ENCODE data around the gene KDF1. TPM values are rescaled to one million over a fixed set of nuclear protein-coding genes. Genes with fewer than 3 reads are reported as not detected.

KDF1 gene
- total and polyA plus RNA-seq, 2 of the 13 experiments (the other 11 are each of a cell fraction or from before 2014, with no cell fraction given), result 1.9 to 4.9 TPM

DNA sequence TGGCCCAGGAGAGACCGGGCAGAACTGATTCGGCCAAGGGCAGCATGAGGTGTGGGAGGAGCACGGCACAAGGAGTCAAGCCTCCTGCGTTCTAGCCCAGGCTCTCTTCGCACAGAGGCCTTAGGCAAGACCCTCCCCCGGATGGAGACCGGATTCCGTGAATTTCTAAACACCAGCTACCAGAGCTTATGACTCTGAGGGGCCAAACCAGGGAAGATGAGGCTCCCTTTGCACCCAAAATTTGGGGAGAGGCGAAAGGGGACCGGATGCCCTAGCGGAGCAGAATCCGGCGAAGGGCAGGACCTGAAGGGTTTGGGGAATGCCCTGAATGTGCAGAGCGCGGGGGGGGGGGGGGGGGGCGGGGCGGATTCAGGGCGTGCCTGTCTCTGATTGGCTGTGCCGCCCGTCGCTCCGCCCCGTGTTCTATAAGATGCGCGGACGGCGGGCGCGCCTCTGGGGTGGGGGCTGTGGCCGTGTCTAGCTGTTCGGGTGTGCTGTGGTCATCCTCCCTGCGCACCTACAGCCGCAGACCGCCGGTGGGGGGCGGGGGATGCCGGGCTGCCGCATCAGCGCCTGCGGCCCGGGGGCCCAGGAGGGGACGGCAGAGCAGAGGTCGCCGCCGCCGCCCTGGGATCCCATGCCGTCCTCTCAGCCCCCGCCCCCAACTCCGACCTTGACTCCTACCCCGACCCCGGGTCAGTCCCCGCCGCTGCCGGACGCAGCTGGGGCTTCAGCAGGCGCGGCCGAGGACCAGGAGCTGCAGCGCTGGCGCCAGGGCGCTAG is 33.2 kb upstream of the KDF1 start, which contains the start of gene TRNP1 (continued):
- TF ChIP-seq, protein P1, sequence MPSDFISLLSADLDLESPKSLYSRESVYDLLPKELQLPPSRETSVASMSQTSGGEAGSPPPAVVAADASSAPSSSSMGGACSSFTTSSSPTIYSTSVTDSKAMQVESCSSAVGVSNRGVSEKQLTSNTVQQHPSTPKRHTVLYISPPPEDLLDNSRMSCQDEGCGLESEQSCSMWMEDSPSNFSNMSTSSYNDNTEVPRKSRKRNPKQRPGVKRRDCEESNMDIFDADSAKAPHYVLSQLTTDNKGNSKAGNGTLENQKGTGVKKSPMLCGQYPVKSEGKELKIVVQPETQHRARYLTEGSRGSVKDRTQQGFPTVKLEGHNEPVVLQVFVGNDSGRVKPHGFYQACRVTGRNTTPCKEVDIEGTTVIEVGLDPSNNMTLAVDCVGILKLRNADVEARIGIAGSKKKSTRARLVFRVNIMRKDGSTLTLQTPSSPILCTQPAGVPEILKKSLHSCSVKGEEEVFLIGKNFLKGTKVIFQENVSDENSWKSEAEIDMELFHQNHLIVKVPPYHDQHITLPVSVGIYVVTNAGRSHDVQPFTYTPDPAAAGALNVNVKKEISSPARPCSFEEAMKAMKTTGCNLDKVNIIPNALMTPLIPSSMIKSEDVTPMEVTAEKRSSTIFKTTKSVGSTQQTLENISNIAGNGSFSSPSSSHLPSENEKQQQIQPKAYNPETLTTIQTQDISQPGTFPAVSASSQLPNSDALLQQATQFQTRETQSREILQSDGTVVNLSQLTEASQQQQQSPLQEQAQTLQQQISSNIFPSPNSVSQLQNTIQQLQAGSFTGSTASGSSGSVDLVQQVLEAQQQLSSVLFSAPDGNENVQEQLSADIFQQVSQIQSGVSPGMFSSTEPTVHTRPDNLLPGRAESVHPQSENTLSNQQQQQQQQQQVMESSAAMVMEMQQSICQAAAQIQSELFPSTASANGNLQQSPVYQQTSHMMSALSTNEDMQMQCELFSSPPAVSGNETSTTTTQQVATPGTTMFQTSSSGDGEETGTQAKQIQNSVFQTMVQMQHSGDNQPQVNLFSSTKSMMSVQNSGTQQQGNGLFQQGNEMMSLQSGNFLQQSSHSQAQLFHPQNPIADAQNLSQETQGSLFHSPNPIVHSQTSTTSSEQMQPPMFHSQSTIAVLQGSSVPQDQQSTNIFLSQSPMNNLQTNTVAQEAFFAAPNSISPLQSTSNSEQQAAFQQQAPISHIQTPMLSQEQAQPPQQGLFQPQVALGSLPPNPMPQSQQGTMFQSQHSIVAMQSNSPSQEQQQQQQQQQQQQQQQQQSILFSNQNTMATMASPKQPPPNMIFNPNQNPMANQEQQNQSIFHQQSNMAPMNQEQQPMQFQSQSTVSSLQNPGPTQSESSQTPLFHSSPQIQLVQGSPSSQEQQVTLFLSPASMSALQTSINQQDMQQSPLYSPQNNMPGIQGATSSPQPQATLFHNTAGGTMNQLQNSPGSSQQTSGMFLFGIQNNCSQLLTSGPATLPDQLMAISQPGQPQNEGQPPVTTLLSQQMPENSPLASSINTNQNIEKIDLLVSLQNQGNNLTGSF (CRISPR knock-in tag; IDR thresholded peaks at IDR 0.05), result 0 out of 2 replicates have a peak, but pooled peaks have one; percentile 54
- TF ChIP-seq SMAD9 (CRISPR knock-in tag; IDR thresholded peaks at IDR 0.05) (no peak), NFATC3 (CRISPR knock-in tag; IDR thresholded peaks at IDR 0.05) (no peak), ZNF468 (CRISPR knock-in tag; IDR thresholded peaks at IDR 0.05) (0 out of 2 replicates have a peak, but pooled peaks have one; percentile 37), KDM1A (CRISPR knock-in tag; IDR thresholded peaks at IDR 0.05) (0 out of 2 replicates have a peak, but pooled peaks have one; percentile 33), JDP2 (CRISPR knock-in tag; IDR thresholded peaks at IDR 0.05; ENCODE audit: borderline replicate concordance) (no peak), ZNF775 (CRISPR knock-in tag; IDR thresholded peaks at IDR 0.05; ENCODE audit: borderline replicate concordance) (no peak), TP53 (CRISPR knock-in tag; conservative IDR thresholded peaks at IDR 0.05) (peak; percentile 76; the same call in 1 of the 2 replicates), ZNF569 (CRISPR knock-in tag; IDR thresholded peaks at IDR 0.05; ENCODE audit: borderline replicate concordance) (no peak), NR2C2 (CRISPR knock-in tag; IDR thresholded peaks at IDR 0.05; ENCODE audit: borderline replicate concordance) (peak; percentile 81), TBX3 (IDR thresholded peaks at IDR 0.05; ENCODE audit: borderline replicate concordance) (no peak), CEBPG (CRISPR knock-in tag; IDR thresholded peaks at IDR 0.05) (peak; percentile 39; the same call in 1 of the 2 replicates), HOXD1 (CRISPR knock-in tag; IDR thresholded peaks at IDR 0.05) (peak; percentile 85), ARNT2 (CRISPR knock-in tag; IDR thresholded peaks at IDR 0.05; ENCODE audit: low read depth) (peak; percentile 79), ZFP37 (CRISPR knock-in tag; IDR thresholded peaks at IDR 0.05; ENCODE audit: borderline replicate concordance) (peak; percentile 60; the same call in 1 of the 2 replicates), ZNF724P (CRISPR knock-in tag; IDR thresholded peaks at IDR 0.05; ENCODE audit: borderline replicate concordance) (no peak; the same call in 1 of the 2 replicates), KAT2B (IDR thresholded peaks at IDR 0.05; ENCODE audit: borderline replicate concordance, low read depth, low read length) (no peak)
- TF ChIP-seq, protein P2, sequence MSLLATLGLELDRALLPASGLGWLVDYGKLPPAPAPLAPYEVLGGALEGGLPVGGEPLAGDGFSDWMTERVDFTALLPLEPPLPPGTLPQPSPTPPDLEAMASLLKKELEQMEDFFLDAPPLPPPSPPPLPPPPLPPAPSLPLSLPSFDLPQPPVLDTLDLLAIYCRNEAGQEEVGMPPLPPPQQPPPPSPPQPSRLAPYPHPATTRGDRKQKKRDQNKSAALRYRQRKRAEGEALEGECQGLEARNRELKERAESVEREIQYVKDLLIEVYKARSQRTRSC (CRISPR knock-in tag; IDR thresholded peaks at IDR 0.05; ENCODE audit: low read depth), result no peak
- TF ChIP-seq, protein P3, sequence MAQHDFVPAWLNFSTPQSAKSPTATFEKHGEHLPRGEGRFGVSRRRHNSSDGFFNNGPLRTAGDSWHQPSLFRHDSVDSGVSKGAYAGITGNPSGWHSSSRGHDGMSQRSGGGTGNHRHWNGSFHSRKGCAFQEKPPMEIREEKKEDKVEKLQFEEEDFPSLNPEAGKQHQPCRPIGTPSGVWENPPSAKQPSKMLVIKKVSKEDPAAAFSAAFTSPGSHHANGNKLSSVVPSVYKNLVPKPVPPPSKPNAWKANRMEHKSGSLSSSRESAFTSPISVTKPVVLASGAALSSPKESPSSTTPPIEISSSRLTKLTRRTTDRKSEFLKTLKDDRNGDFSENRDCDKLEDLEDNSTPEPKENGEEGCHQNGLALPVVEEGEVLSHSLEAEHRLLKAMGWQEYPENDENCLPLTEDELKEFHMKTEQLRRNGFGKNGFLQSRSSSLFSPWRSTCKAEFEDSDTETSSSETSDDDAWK (CRISPR knock-in tag; IDR thresholded peaks at IDR 0.05), result no peak
- TF ChIP-seq, protein P4, sequence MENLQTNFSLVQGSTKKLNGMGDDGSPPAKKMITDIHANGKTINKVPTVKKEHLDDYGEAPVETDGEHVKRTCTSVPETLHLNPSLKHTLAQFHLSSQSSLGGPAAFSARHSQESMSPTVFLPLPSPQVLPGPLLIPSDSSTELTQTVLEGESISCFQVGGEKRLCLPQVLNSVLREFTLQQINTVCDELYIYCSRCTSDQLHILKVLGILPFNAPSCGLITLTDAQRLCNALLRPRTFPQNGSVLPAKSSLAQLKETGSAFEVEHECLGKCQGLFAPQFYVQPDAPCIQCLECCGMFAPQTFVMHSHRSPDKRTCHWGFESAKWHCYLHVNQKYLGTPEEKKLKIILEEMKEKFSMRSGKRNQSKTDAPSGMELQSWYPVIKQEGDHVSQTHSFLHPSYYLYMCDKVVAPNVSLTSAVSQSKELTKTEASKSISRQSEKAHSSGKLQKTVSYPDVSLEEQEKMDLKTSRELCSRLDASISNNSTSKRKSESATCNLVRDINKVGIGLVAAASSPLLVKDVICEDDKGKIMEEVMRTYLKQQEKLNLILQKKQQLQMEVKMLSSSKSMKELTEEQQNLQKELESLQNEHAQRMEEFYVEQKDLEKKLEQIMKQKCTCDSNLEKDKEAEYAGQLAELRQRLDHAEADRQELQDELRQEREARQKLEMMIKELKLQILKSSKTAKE (CRISPR knock-in tag; IDR thresholded peaks at IDR 0.05; ENCODE audit: borderline replicate concordance), result peak; percentile 98
